NCI-H510A (cell line): ENCODE measurements around the gene ARHGEF11.

Source experiments
- DNase-seq: peaks from one replicate; lab custom pipeline; 2025; lab: John Stamatoyannopoulos, UW

ARHGEF11 gene

GRCh38 chr1:156910309-156910782 is 135.2 kb downstream of the ARHGEF11 start:
- DNase-seq = no peak

GRCh38 chr1:156909671-156910070 is 135.9 kb downstream of the ARHGEF11 start:
- no peak for DNase-seq

- DNase-seq = no peak
Observed at GRCh38 chr1:156908955-156909354, 136.6 kb downstream of the ARHGEF11 start.

GRCh38 chr1:156908541-156908940 is 137.0 kb downstream of the ARHGEF11 start:
- no peak for DNase-seq

DNA sequence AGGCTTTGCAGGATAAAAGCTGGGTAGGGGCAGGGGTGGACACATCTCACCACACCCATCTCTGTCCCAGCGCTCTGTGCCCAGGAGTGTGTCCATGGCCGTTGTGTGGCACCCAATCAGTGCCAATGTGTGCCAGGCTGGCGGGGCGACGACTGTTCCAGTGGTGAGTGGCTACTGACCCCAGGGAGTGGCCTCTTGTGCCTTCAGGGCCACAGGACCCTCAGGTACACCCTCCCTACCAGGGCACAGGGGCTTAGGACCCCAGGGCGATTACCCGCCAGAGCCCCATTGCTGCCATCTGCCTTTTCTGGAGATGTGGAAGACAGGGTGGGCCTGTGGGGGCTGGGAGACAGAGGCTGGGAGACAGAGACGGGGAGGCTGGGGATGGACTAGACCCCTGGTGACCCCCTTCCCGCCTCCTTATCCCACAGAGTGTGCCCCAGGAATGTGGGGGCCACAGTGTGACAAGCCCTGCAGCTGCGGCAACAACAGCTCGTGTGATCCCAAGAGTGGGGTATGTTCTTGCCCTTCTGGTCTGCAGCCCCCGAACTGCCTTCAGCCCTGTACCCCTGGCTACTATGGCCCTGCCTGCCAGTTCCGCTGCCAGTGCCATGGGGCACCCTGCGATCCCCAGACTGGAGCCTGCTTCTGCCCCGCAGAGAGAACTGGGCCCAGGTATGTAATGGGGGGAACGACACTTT is 139.2 kb downstream of the ARHGEF11 start:
- DNase-seq = no peak

GRCh38 chr1:156905651-156906050 is 139.9 kb downstream of the ARHGEF11 start:
- no peak for DNase-seq

DNA sequence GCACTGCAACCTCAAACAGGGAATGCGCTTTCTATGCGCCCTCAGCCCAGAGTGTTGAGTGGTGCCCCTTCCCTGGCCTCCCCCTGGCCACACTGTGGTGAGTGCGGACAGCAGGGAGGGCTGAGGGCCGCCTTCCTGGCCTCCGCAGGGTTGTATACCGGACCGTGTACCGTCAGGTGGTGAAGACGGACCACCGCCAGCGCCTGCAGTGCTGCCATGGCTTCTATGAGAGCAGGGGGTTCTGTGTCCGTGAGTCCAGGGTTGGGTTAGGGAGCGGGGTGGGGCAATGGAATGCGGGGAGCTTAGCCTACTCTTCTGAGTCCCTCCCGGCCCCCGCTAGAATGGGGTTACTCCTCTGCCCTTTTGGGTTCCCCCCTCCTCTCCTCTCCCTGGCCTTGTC is 140.4 kb downstream of the ARHGEF11 start:
- no peak for DNase-seq

DNA sequence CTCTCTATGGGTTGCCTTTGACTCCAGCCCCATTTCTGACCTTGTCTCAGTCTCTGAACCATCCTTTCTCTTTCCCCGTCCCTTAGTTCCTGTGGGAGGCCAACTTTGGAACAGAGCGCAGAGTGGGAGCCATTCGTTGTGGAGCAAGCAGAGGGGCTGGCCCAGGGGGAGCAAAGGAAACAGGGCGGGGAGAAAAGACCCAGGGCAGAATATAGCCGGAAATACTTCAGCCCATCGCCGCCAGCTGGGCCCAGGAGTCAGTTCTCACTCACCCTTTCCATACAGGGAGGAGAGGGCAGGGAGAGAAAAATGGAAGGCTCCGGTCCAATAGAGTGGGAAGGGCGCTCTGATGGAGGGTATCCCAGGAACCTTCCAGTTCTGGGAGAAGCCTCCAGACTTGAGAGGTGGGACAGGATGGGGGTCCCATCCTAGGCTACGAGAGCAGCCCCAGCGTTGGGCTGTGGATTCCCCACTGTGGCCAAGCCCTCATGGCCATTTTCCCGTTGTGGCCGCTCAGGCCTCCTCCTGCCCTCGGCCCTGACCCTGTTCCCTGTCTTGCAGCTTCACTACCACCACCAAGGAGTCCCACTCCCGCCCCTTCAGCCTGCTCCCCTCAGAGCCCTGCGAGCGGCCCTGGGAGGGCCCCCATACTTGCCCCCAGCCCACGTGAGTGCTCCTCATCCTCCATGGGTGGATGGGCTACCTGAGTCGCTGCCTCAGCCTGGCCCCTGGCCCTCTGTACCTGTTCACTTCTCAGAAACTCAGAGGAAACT is 141.2 kb downstream of the ARHGEF11 start:
- DNase-seq = no peak

- no peak for DNase-seq
Observed at GRCh38 chr1:156903328-156904091, 142.0 kb downstream of the ARHGEF11 start.

DNA sequence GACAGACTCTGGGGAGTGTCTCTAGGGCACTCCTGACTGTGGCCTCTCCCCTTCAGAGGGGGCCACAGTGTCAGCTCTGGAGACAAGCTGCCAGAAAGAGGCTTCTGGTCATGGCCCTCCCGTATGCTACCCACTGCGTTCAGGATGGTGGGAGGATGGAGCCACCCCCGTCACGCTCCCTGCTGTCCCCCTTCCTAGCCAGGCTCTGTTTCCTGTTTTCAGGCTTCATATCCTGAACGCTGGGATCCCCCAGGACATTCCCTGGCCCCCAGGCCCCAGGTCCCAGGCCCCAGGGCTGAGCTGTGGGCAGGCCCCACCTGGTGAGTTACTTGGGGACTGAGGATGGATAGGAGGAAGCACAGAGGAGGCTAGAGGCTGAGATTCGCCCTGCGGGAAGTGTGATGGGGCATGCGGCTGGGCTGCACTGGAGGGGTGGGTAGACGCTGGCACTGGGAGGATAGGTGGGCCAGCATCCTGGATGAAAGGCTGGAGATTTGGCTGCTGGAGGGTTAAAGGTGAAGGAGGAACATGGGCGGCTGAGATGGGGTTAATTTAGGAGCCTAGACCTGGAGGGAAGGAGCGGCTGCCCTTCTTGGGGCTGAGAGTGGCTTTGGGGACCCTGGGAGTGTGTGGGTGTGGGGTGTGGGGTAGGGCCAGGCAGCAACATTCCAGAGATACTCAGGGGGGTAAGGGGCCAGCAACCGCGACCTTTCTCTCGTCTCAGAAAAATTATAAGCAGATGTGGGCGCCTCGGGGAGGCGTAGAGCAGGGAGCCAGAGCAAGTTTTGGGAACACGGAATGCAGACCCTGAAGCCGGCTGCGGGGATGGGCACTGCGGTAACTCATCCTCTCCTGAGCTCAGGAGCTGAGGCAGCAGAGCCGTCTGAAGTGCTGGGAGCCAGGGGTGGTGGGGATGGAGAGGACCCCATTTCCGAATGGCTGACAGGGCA is 143.3 kb downstream of the ARHGEF11 start:
- DNase-seq = no peak

GRCh38 chr1:156901590-156901900 is 144.0 kb downstream of the ARHGEF11 start:
- no peak for DNase-seq

GRCh38 chr1:156900896-156901589 is 144.5 kb downstream of the ARHGEF11 start:
- no peak for DNase-seq

DNA sequence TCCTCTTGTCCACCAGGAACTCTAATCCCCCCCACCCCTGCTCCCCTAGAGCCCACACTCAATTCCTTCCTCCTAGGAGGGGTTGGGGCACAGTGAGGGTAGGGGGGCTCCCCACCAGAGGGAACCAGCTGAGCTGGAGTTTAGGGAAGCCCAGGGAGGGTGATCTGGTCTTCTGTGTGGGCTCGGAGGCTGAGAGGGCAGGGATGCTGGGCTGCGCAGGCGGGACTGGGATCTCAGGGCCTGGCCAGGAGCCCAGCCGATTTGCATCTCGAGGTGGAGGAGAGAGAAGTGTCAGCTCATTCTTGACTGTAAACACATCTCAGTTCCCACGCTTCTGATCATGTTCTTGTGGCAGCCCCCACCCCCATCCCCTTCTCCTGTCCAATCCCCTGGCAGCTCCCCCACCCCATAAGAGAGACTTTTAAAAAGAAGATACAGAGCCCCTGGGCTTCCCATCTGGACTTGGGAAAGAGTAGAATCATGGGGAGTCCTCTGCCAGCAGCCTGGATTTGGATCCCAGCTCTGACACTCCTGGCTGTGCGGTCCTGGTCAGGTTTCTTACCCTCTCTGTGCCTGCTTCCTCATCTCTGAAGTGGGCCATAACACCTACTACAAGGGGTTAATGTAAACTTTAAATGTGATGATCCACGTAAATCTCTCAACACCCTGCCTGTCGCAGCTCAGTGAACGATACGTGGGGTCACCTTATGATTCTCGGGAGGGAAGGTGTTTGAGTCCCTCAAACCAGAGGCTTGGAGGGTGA is 145.4 kb downstream of the ARHGEF11 start:
- no peak for DNase-seq

DNA sequence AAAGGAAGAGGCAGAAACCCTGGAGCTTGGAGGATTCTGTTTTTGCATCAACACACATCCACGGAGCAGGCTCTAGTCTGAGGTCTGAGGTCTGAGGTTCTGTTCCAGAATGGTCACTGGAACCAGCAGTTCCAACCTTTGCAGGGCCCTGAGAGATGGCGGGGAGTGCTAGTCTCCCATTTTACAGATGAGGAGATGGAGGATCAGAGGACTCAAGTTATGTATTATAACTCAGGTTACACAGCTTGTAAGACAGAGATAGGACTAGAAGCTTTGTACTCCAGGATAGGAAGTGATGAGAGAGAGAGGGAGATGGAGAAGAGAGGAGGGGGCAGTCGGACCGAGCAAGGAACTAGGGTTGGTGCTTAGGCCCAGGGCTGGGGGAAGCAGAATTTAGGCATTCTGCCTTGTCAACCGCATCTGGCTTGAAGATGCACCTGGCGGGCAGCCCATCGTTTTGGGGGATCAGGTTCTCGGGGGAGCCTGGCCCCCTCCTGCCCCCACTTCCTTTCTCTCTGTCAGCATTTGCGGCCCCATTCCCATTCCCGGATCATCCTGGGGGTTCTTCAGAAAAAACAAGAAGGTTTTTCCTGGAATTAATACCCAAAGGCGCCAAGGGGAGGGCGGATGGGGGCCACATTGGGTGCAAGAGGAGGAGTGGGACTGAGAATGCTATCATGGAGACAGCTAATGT is 146.4 kb downstream of the ARHGEF11 start:
- no peak for DNase-seq

DNA sequence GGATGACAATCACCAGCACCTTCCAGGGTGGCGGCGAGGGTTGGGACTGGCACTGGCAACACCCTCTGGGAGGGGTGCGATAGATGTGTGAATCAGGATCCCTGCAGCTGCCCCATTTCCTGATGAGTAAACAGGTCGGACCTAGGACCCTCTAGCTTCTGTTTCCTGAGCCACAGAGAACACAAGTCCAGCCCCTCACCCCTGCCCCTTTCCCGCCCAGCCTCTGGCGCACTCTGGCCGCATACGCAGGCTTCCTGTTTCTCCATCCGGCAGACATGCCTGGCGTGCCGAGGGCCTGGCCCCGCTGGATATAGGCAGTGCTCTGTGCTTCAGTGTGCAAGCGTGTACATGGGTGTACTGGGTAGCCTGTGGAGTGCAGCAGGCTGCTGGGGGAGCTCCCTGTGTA is 147.4 kb downstream of the ARHGEF11 start:
- no peak for DNase-seq

GRCh38 chr1:156897078-156897825 is 148.3 kb downstream of the ARHGEF11 start:
- no peak for DNase-seq

- DNase-seq = no peak
Observed at GRCh38 chr1:156896490-156897033, 149.0 kb downstream of the ARHGEF11 start.

GRCh38 chr1:156895927-156896326 is 149.6 kb downstream of the ARHGEF11 start:
- no peak for DNase-seq

DNA sequence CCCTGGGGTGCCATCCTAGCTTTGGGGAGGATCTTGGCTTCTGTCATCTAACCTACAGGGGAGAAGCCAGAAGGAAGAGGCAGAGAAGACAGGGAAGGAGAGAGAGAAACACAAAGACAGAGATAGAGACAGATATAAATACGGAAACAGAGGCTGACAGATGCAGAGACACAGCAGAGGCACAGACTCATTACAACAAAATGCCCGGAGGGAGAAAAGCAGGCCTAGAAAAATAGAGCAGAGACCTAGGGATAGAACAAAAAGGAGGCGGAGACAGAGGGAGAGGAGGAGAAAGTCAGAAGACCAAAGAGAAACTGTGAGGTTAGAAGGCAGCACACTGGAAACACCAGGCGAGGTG is 150.1 kb downstream of the ARHGEF11 start:
- DNase-seq = no peak
